GM12878 (cell line): ENCODE data around the gene DPRX. TPM values are rescaled to one million over a fixed set of nuclear protein-coding genes. Genes with fewer than 3 reads are reported as not detected.

Source experiments
- ATAC-seq: fragments of 200-7000 bp; cut with Tn5 transposase; 3 replicates; pipeline ENCODE4 v1.9.1; 2020; ENCODE audit warnings: mild to moderate bottlenecking, moderate library complexity
- BruUV-seq: library from RNA; stranded (reverse); fragments of 400-500 nt; replicated peaks from 2 replicates; lab custom pipeline; 2021; lab: Mats Ljungman, UMichigan
- CTCF ChIA-PET: fragments of 300-600 bp; sonication (Branson Sonifier 250); formaldehyde crosslinking; extraction: SDS; loops from one replicate; lab custom pipeline; 2021; ENCODE audit warnings: inconsistent platforms; lab: Yijun Ruan, JAX
- POLR2A ChIA-PET: fragments of 350-600 bp; formaldehyde crosslinking; extraction: SDS; loops from one replicate; lab custom pipeline; 2021; ENCODE audit warnings: inconsistent platforms; lab: Charles Lee
- RAD21 ChIA-PET: fragments of 300-600 bp; sonication (Branson Sonifier 250); formaldehyde crosslinking; loops from one replicate; lab custom pipeline; 2023; ENCODE audit warnings: antibody characterized with exemption; ENCODE audit not compliant: unreplicated experiment; lab: Charles Lee
- SMC1A ChIA-PET: fragments of 300-600 bp; sonication (Branson Sonifier 250); formaldehyde crosslinking; loops from one replicate; lab custom pipeline; 2023; ENCODE audit not compliant: unreplicated experiment, uncharacterized antibody; lab: Charles Lee
- DNase-seq: peaks from one replicate; pipeline ENCODE4 v3.0.0-alpha.2; 2011; ENCODE audit warnings: low read depth, low spot score
- FAIRE-seq: peaks from 3 replicates; lab custom pipeline; 2011; peaks lifted over from hg19 to GRCh38; lab: Jason Lieb, UNC
- H2AFZ ChIP-seq: 2 replicates; pipeline ENCODE4 v1.6.0; 2011; ENCODE audit warnings: low read depth, low read length, control low read depth; ENCODE audit not compliant: control insufficient read depth
- H3K27ac ChIP-seq: 2 replicates; pipeline ENCODE4 v1.5.1; 2011; ENCODE audit warnings: control low read depth; ENCODE audit not compliant: control insufficient read depth, insufficient read depth
- H3K27me3 ChIP-seq, 2 experiments: replicated peaks in 1 of 2; 2 replicates each; pipeline versions ENCODE4 v1.6.0 to v1.6.1; 2011; ENCODE audit warnings: low read length in 1 of 2; ENCODE audit not compliant: control insufficient read depth in 2 of 2, insufficient read depth in 2 of 2
- H3K36me3 ChIP-seq, 2 experiments: 2 replicates each; pipeline ENCODE4 v1.5.1; 2011; ENCODE audit warnings: low read length in 1 of 2; ENCODE audit not compliant: control insufficient read depth in 2 of 2, insufficient read depth in 2 of 2
- H3K4me1 ChIP-seq: 2 replicates; pipeline ENCODE4 v1.6.1; 2011; ENCODE audit warnings: mild to moderate bottlenecking, low read length, moderate library complexity, mixed read lengths; ENCODE audit not compliant: control insufficient read depth, insufficient read depth
- H3K4me2 ChIP-seq: 2 replicates; pipeline ENCODE4 v1.6.0; 2011; ENCODE audit warnings: control low read depth; ENCODE audit not compliant: control insufficient read depth, insufficient read depth
- H3K4me3 ChIP-seq: fragments of 200-600 bp; sonication (generic); 2 replicates; pipeline ENCODE4 v1.5.1; 2016
- H3K79me2 ChIP-seq: 2 replicates; pipeline ENCODE4 v1.6.0; 2011; ENCODE audit warnings: low read length; ENCODE audit not compliant: control insufficient read depth, insufficient read depth
- H3K9ac ChIP-seq: 2 replicates; pipeline ENCODE4 v1.8.0; 2011; ENCODE audit warnings: low read length, control low read depth, mixed read lengths; ENCODE audit not compliant: control insufficient read depth, insufficient read depth
- H3K9me3 ChIP-seq: replicated peaks from 3 replicates; pipeline ENCODE4 v1.5.1; 2011; ENCODE audit warnings: mild to moderate bottlenecking, low read length; ENCODE audit not compliant: control insufficient read depth, insufficient read depth
- H4K20me1 ChIP-seq: 2 replicates; pipeline ENCODE4 v1.6.0; 2011; ENCODE audit not compliant: control insufficient read depth, insufficient read depth
- EED ChIP-seq: sonication (generic); IDR thresholded peaks from 2 replicates; pipeline ENCODE4 v1.6.1; 2016; ENCODE audit warnings: antibody characterized with exemption, low read depth
- JUNB ChIP-seq: IDR thresholded peaks from 2 replicates; pipeline ENCODE4 v1.6.1; 2016; ENCODE audit warnings: antibody characterized with exemption, mild to moderate bottlenecking
- KLF5 ChIP-seq: fragments of 450-650 bp; IDR thresholded peaks from 2 replicates; pipeline ENCODE4 v1.6.1; 2014; ENCODE audit warnings: mild to moderate bottlenecking; ENCODE audit not compliant: partially characterized antibody
- MEF2A ChIP-seq: IDR thresholded peaks from 2 replicates; pipeline ENCODE4 v1.6.1; 2011; ENCODE audit warnings: low read depth, mild to moderate bottlenecking, low read length, moderate library complexity; ENCODE audit not compliant: insufficient read depth
- RAD21 ChIP-seq: IDR thresholded peaks from 2 replicates; pipeline ENCODE4 v1.6.1; 2011; ENCODE audit warnings: mild to moderate bottlenecking, low read depth, low read length, moderate library complexity; ENCODE audit not compliant: insufficient read depth
- SIX5 ChIP-seq: IDR thresholded peaks from 2 replicates; pipeline ENCODE4 v1.6.1; 2011; ENCODE audit warnings: mild to moderate bottlenecking, low read depth, low read length, moderate library complexity; ENCODE audit not compliant: severe bottlenecking
- WGBS: methylation state at CpG from one replicate; pipeline ENCODE4 v1.1.6; 2016; ENCODE audit warnings: low lambda C conversion rate; ENCODE audit not compliant: insufficient replicate concordance, insufficient coverage; ENCODE audit errors: missing lambda C conversion rate; 5-methylcytosine and 5-hydroxymethylcytosine counted together
- in situ Hi-C: fragments of 300-500 bp; cut with MboI; formaldehyde crosslinking; loops from 9 replicates; pipeline ENCODE4 v1.14.3; 2018; ENCODE audit warnings: mixed read lengths
- intact Hi-C: fragments of 100-400 bp; cut with micrococcal nuclease; formaldehyde crosslinking; loops from one replicate; pipeline ENCODE4 v1.14.2; 2022; ENCODE audit not compliant: unreplicated experiment
- polyA plus RNA-seq, 11 experiments: library from polyadenylated mRNA; depleted of rRNA in 4 of 11; unstranded in 6 of 11; stranded (reverse) in 5 of 11; fragments of >200 nt; fragmentation: Nextera tagmentation in 4 of 11; fragmentation: Illumina TruSeq in 1 of 11; extraction: Ambion mirVana in 4 of 11; extraction: Trizol in 1 of 11; gene quantifications; 1 replicate in 1 of 11; 2 replicates in 10 of 11; pipeline versions ENCODE4 v1.2.1 to v1.2.3, GENCODE V29; 2011 to 2016; ENCODE audit warnings: inconsistent platforms in 2 of 11, missing spikeins in 2 of 11, low read depth in 1 of 11
- total RNA-seq, 4 experiments: library from RNA; depleted of rRNA in 3 of 4; stranded (reverse); fragments of >200 nt in 3 of 4; fragmentation: Illumina TruSeq in 1 of 4; extraction: Trizol in 1 of 4; gene quantifications; 2 replicates each; pipeline versions ENCODE4 v1.2.1 to v1.2.3, GENCODE V29; 2013 to 2021
- TF ChIP-seq, protein P1 (sequence below): fragments of 150-350 bp; IDR thresholded peaks from 2 replicates; pipeline ENCODE4 v1.6.1; 2016; ENCODE audit warnings: low read depth, low read length
- TF ChIP-seq, protein P2 (sequence below): fragments of 450-650 bp; IDR thresholded peaks from 2 replicates; pipeline ENCODE4 v1.6.1; 2017; ENCODE audit warnings: mild to moderate bottlenecking, low read depth, inconsistent platforms; ENCODE audit not compliant: poor library complexity, severe bottlenecking
- TF ChIP-seq, protein P3 (sequence below): IDR thresholded peaks from 2 replicates; pipeline ENCODE4 v1.6.1; 2011; ENCODE audit warnings: low read depth, low read length, improper control_type of control experiment, borderline replicate concordance

DPRX gene
- total and polyA plus RNA-seq, 10 of the 15 experiments (the other 5 are each of a cell fraction or from before 2014, with no cell fraction given) = not detected

GRCh38 chr19:53600217-53600616 lies 31.6 kb upstream of the DPRX start:
- Histone ChIP-seq H2AFZ (no peak overlapping the region), H3K9me3 (no peaks in the 10 kb centered on the region; the same call in 2 of the 3 replicates)
- TF ChIP-seq EED (no peak), SIX5 (no peak), JUNB (no peak), RAD21 (no peak), MEF2A (no peak), KLF5 (no peak)
- TF ChIP-seq, protein P1, sequence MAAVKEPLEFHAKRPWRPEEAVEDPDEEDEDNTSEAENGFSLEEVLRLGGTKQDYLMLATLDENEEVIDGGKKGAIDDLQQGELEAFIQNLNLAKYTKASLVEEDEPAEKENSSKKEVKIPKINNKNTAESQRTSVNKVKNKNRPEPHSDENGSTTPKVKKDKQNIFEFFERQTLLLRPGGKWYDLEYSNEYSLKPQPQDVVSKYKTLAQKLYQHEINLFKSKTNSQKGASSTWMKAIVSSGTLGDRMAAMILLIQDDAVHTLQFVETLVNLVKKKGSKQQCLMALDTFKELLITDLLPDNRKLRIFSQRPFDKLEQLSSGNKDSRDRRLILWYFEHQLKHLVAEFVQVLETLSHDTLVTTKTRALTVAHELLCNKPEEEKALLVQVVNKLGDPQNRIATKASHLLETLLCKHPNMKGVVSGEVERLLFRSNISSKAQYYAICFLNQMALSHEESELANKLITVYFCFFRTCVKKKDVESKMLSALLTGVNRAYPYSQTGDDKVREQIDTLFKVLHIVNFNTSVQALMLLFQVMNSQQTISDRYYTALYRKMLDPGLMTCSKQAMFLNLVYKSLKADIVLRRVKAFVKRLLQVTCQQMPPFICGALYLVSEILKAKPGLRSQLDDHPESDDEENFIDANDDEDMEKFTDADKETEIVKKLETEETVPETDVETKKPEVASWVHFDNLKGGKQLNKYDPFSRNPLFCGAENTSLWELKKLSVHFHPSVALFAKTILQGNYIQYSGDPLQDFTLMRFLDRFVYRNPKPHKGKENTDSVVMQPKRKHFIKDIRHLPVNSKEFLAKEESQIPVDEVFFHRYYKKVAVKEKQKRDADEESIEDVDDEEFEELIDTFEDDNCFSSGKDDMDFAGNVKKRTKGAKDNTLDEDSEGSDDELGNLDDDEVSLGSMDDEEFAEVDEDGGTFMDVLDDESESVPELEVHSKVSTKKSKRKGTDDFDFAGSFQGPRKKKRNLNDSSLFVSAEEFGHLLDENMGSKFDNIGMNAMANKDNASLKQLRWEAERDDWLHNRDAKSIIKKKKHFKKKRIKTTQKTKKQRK = no peak
- TF ChIP-seq, protein P2, sequence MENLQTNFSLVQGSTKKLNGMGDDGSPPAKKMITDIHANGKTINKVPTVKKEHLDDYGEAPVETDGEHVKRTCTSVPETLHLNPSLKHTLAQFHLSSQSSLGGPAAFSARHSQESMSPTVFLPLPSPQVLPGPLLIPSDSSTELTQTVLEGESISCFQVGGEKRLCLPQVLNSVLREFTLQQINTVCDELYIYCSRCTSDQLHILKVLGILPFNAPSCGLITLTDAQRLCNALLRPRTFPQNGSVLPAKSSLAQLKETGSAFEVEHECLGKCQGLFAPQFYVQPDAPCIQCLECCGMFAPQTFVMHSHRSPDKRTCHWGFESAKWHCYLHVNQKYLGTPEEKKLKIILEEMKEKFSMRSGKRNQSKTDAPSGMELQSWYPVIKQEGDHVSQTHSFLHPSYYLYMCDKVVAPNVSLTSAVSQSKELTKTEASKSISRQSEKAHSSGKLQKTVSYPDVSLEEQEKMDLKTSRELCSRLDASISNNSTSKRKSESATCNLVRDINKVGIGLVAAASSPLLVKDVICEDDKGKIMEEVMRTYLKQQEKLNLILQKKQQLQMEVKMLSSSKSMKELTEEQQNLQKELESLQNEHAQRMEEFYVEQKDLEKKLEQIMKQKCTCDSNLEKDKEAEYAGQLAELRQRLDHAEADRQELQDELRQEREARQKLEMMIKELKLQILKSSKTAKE = no peak
- TF ChIP-seq, protein P3, sequence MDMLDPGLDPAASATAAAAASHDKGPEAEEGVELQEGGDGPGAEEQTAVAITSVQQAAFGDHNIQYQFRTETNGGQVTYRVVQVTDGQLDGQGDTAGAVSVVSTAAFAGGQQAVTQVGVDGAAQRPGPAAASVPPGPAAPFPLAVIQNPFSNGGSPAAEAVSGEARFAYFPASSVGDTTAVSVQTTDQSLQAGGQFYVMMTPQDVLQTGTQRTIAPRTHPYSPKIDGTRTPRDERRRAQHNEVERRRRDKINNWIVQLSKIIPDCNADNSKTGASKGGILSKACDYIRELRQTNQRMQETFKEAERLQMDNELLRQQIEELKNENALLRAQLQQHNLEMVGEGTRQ = no peak
- TF ChIP-seq, all 136 proteins: peak for 0
- Histone ChIP-seq H3K27ac (no peak overlapping the region), H3K79me2 (no peaks in the 10 kb centered on the region), H3K4me1 (no peaks in the 10 kb centered on the region), H3K4me2 (no peak overlapping the region), H4K20me1 (no peaks in the 10 kb centered on the region), H3K4me3 (no peak overlapping the region), H3K36me3 (no peaks in the 10 kb centered on the region), H3K27me3 (no peaks in the 10 kb centered on the region), H3K9ac (no peak overlapping the region)
- FAIRE-seq (no peak), ATAC-seq (no peak), DNase-seq (no peak)
- ChIA-PET SMC1A (no interaction called here), RAD21 (no interaction called here), POLR2A (no interaction called here), CTCF (no interaction called here)
- intact Hi-C loops (no loop called here), in situ Hi-C loops (no loop called here)
- no TSS peak for BruUV-seq
- WGBS = 32% methylated on average over 4 of the region's 4 CpGs
